MM.1S (cell line): Measurements from ENCODE around the gene IL36B.

ENCODE experiments used
- DNase-seq: peaks from one replicate; pipeline ENCODE4 v3.0.0-alpha.2; 2015
- H2AFZ ChIP-seq: fragments of 300-600 bp; sonication (generic); 2 replicates; pipeline ENCODE4 v1.6.0; 2016; ENCODE audit warnings: antibody characterized with exemption, low read length
- H3F3A ChIP-seq: fragments of 300-600 bp; sonication (generic); 2 replicates; pipeline ENCODE4 v1.6.1; 2016; ENCODE audit warnings: mild to moderate bottlenecking, antibody characterized with exemption, low read length, moderate library complexity, mixed read lengths; ENCODE audit not compliant: insufficient read depth
- H3K27ac ChIP-seq: fragments of 300-600 bp; sonication (generic); 2 replicates; pipeline ENCODE4 v1.5.1; 2016; ENCODE audit warnings: mild to moderate bottlenecking, low read length
- H3K27me3 ChIP-seq: fragments of 300-600 bp; sonication (generic); replicated peaks from 2 replicates; pipeline ENCODE4 v1.6.0; 2016; ENCODE audit warnings: low read length; ENCODE audit not compliant: insufficient read depth
- H3K36me3 ChIP-seq: fragments of 300-600 bp; sonication (generic); replicated peaks from 2 replicates; pipeline ENCODE4 v1.6.1; 2016; ENCODE audit warnings: mild to moderate bottlenecking, low read length, mixed read lengths; ENCODE audit not compliant: insufficient read depth
- H3K4me1 ChIP-seq: fragments of 300-600 bp; sonication (generic); 2 replicates; pipeline ENCODE4 v1.6.1; 2016; ENCODE audit warnings: low read length, mixed read lengths
- H3K4me2 ChIP-seq: fragments of 300-600 bp; sonication (generic); 2 replicates; pipeline ENCODE4 v1.6.0; 2016; ENCODE audit warnings: low read depth, low read length
- H3K4me3 ChIP-seq: fragments of 300-600 bp; sonication (generic); 2 replicates; pipeline ENCODE4 v1.5.1; 2016; ENCODE audit warnings: low read length, mixed read lengths
- H3K79me2 ChIP-seq: fragments of 300-600 bp; sonication (generic); 2 replicates; pipeline ENCODE4 v1.6.1; 2016; ENCODE audit warnings: mixed run types, low read length, mixed read lengths
- H3K9ac ChIP-seq: fragments of 300-600 bp; sonication (generic); 2 replicates; pipeline ENCODE4 v1.6.1; 2016; ENCODE audit warnings: low read length, mixed read lengths
- H3K9me2 ChIP-seq: fragments of 300-600 bp; sonication (generic); replicated peaks from 2 replicates; pipeline ENCODE4 v1.6.1; 2016; ENCODE audit warnings: mild to moderate bottlenecking, low read length, mixed read lengths; ENCODE audit not compliant: insufficient read depth
- H3K9me3 ChIP-seq: fragments of 300-600 bp; sonication (generic); replicated peaks from 2 replicates; pipeline ENCODE4 v1.6.1; 2016; ENCODE audit warnings: mild to moderate bottlenecking, low read length, mixed read lengths; ENCODE audit not compliant: insufficient read depth
- H4K20me1 ChIP-seq: fragments of 300-600 bp; sonication (generic); 2 replicates; pipeline ENCODE4 v1.6.1; 2016; ENCODE audit warnings: mild to moderate bottlenecking, low read length, moderate library complexity, mixed read lengths; ENCODE audit not compliant: insufficient read depth
- CTCF ChIP-seq: fragments of 300-600 bp; sonication (generic); IDR thresholded peaks from 2 replicates; pipeline ENCODE4 v1.5.1; 2016; ENCODE audit warnings: antibody characterized with exemption, low read length, mixed read lengths
- EZH2 ChIP-seq: fragments of 300-600 bp; sonication (generic); optimal IDR thresholded peaks from 2 replicates; pipeline ENCODE3; 2017; ENCODE audit warnings: low read depth, mild to moderate bottlenecking, antibody characterized with exemption, low read length, mixed read lengths
- EZH2phosphoT487 ChIP-seq: fragments of 300-600 bp; sonication (generic); IDR thresholded peaks from 2 replicates; pipeline ENCODE4 v1.6.1; 2018; ENCODE audit warnings: antibody characterized with exemption, low read length

The IL36B gene

DNA sequence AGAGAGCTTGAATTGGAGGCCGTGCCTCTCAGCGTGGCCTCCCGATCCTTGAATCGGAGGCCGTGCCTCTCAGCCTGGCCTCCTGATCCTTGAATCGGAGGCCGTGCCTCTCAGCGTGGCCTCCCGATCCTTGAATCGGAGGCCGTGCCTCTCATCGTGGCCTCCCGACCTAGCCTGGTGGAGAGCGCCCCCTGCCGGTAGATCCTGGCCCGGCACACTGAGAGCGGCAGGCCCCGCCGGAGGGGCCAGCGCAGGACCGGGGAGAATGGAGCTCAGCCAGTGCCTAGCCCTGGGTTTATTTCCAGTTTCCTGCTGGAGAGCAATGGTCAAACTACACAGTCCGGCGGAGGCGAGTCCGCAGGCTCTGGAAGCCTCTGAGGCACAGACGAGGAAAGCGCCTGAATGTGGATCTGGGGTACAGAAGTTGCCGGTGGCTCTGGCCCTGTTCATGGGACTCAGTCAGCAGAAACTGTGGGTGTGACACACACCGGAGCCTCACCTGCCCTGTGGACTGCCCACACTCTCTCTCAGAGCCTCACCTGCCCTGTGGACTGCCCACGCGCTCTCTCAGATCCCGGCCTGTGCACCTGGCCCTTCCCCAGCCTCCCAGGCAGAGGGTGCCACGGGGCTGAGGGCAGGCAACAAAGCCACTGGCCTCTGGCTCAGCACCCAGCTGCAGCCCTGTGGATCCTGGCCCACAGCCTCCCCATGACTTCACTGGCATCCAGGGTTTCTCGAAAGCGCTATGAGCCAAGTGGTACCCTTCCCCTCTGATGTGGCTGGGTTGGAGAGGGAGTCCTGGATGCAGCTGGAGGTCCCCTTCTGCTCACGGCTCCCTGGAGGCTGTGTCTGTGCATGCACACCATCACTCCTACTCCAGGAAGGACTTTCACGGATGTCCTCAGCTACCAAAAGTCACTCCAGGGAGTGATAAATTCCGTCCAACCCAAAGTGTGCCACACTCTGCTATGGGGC lies 1.5 kb downstream of the IL36B start:
- no peaks in the 10 kb centered on the region; the same call in 1 of the 2 replicates for H3K9me3 ChIP-seq
- no peaks in the 10 kb centered on the region for H4K20me1 ChIP-seq
- no peaks in the 10 kb centered on the region for H3K9me2 ChIP-seq
- peaks cover 10% of the 10 kb centered on the region for H3F3A ChIP-seq
- H3K4me2 ChIP-seq = no peak overlapping the region
- H3K36me3 ChIP-seq = no peaks in the 10 kb centered on the region
- TF ChIP-seq CTCF (no peak; the same call in 1 of the 2 replicates), EZH2phosphoT487 (no peak), EZH2 (no peak)
- no peak overlapping the region for H3K9ac ChIP-seq
- H3K4me3 ChIP-seq = no peak overlapping the region
- H3K79me2 ChIP-seq = no peaks in the 10 kb centered on the region
- H2AFZ ChIP-seq = no peak overlapping the region
- peaks cover 12% of the 10 kb centered on the region for H3K4me1 ChIP-seq
- H3K27me3 ChIP-seq = no peaks in the 10 kb centered on the region
- no peak for DNase-seq
- H3K27ac ChIP-seq = no peak overlapping the region

GRCh38 chr2:113046465-113046864 lies 6.2 kb downstream of the IL36B start:
- Histone ChIP-seq H3K27ac (no peak overlapping the region), H3K4me3 (no peak overlapping the region), H3K36me3 (no peaks in the 10 kb centered on the region), H3K27me3 (no peaks in the 10 kb centered on the region), H3K79me2 (no peaks in the 10 kb centered on the region), H3K9ac (no peak overlapping the region), H3K4me2 (no peak overlapping the region), H4K20me1 (no peaks in the 10 kb centered on the region), H3K4me1 (no peaks in the 10 kb centered on the region), H3K9me2 (no peaks in the 10 kb centered on the region), H2AFZ (no peak overlapping the region), H3F3A (no peaks in the 10 kb centered on the region), H3K9me3 (no peaks in the 10 kb centered on the region)
- DNase-seq = no peak
- TF ChIP-seq EZH2 = no peak
- TF ChIP-seq CTCF = no peak
- no peak for TF ChIP-seq EZH2phosphoT487

DNA sequence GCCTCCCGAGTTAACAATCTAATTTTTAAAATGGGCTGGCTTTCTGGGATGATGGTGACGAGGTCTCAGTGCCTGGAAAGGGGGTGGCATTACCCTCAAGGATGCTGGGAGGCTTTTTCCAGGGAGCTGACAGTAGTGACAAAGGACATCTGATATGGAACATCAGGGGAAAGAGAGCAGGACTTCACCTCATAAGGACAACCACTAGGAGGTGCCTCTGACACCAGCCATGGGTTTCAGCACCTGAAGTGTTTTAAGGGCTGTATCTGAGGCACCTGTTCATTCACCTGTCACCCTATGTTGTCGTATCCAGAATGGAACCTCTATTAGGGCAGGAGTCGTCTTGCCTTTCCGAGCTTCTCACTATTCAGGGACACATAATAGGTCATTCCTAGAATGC lies 10.8 kb downstream of the IL36B start:
- peak; percentile 37 for DNase-seq
- Histone ChIP-seq H3K27me3 (no peaks in the 10 kb centered on the region), H3K4me1 (peaks cover 5% of the 10 kb centered on the region; the same call in 1 of the 2 replicates), H3K4me2 (no peak overlapping the region), H3K36me3 (no peaks in the 10 kb centered on the region), H3K27ac (no peak overlapping the region), H4K20me1 (no peaks in the 10 kb centered on the region), H3K79me2 (no peaks in the 10 kb centered on the region), H3K4me3 (no peak overlapping the region), H3K9me2 (no peaks in the 10 kb centered on the region), H2AFZ (no peak overlapping the region), H3K9me3 (no peaks in the 10 kb centered on the region), H3F3A (no peaks in the 10 kb centered on the region), H3K9ac (no peak overlapping the region)
- TF ChIP-seq EZH2 (no peak), EZH2phosphoT487 (no peak), CTCF (peak; percentile 39)
